Middle frontal gyrus (tissue), 1 donor: ENCODE data around the gene FAM25A.

Source experiments
- DNase-seq: peaks from one replicate; pipeline ENCODE4 v3.0.0-alpha.2; 2015; ENCODE audit warnings: low spot score; ENCODE audit errors: extremely low spot score

The FAM25A gene

GRCh38 chr10:87060280-87060928 lies 40.3 kb downstream of the FAM25A start:
- DNase-seq, result no peak

- DNase-seq, result no peak
These were observed 44.6 kb downstream of the FAM25A start for GRCh38 chr10:87064651-87065050.

DNA sequence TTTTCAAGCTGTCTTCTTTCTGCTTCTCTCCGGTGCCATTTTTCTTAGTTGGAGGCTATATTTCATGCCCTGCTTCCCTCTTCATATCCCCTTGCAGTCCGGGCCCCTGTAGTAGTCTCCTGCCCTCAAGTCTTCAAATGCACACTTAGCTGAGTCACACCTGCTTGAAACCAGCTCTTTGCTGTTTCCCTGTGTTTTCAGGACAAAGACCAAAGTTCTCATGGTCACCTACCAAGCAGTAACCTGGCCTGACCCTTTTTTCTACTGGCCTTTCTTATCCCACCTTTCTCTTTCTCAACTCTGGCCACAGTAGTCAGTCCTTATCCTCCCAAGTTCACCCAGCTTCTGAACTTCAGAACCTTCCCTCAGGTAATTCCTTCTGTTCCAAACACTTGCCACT lies 46.1 kb downstream of the FAM25A start:
- DNase-seq, result no peak

DNA sequence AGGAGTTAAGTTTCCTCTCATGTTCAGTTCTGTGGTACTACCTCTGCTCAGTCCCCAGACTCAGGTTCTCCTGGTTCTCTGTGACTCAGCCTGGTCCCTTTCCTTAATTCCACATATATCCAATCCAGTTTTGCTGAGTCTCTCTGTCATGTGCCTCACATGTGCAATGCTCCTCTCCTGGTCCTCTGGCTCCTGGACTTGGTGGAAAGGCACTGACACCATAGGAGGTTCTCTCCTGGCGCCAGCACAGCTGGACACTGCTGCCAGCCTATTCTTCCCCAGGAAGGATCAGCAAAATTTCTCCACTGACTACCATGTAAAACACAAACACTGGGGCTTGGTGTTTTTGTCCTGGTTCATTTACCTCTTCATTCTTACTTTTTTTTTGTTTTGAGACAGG lies 46.8 kb downstream of the FAM25A start:
- DNase-seq, result no peak

DNA sequence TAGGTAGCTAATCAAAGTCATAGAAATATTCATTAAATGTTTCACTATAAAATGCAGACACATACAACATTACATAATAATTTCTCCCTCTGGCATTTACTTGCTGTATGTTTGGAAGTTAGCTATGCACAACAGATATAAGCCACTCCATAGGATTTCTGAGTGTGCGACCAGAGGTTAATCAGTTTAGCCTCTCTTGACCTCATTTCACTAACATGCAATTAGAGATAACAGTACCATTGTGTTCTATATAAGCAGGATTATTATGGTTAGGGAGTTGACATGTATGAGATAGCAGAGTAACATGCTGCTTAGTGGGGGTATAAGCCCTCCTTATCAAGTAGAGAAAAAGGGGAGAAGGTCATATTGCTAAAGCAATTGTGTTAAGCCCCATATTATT lies 48.2 kb downstream of the FAM25A start:
- DNase-seq, result no peak

DNA sequence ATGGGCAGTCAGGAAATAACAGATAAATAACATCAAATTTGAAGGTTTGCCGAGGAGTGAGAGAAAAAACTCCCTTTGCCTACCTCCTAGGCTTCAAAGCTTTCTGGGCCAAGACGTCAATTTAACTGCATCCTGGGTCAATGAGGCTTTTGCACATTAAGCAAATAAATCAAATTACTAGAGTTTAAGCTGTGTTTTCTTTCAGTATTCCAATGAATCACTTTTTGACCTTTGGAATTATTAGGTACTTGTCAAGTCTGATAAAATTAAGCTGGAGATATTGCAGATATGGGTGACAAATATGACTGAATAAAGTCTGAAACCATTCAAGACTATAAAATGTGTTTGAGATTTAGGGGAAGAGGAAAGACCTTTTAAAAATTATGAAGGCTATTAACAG lies 52.4 kb downstream of the FAM25A start:
- no peak for DNase-seq
